Memory B cell (primary cell): Measurements from ENCODE around the gene MCCC2.

ENCODE experiments used
- ATAC-seq: fragments of 150-1000 bp; cut with Tn5 transposase; 2 replicates; pipeline ENCODE4 v1.10.0; 2021; ENCODE audit warnings: low read depth, mild to moderate bottlenecking, moderate library complexity
- DNase-seq, 2 donors: peaks; one replicate each; pipeline ENCODE4 v3.0.0; 2022; ENCODE audit warnings: low spot score in 2 of 2
- H3K27ac Mint-ChIP-seq: one replicate; pipeline ENCODE4 v1.8.0; 2022; ENCODE audit warnings: mild to moderate bottlenecking, moderate library complexity, mixed read lengths
- H3K27me3 Mint-ChIP-seq: one replicate; pipeline ENCODE4 v1.8.0; 2022; ENCODE audit warnings: mixed read lengths
- H3K36me3 Mint-ChIP-seq: one replicate; pipeline ENCODE4 v1.8.0; 2022; ENCODE audit warnings: mild to moderate bottlenecking, mixed read lengths
- H3K4me1 Mint-ChIP-seq: one replicate; pipeline ENCODE4 v1.8.0; 2022; ENCODE audit warnings: mixed read lengths
- H3K4me3 Mint-ChIP-seq: one replicate; pipeline ENCODE4 v1.8.0; 2022; ENCODE audit warnings: mild to moderate bottlenecking, moderate library complexity, mixed read lengths
- H3K9me3 Mint-ChIP-seq: one replicate; pipeline ENCODE4 v1.8.0; 2022; ENCODE audit warnings: mixed read lengths

The MCCC2 gene

DNA sequence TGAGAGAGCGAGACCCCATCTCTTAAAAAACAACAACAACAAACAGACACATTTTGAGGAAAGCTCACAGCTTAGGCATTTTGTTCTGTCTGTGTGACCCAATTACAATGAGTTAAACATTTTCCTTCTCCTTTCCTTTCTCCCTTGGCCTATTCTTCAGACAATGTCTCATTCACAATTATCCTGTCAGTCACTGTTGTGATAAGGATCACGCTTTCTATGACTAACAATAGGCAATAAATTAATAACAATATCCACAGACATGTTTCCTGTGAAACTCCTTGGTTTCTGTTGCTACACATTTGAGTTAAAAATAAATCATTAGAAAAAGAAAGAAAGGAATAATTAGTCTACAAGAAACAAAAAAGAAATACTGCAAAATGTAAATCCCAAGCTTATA lies 112.1 kb downstream of the MCCC2 start:
- DNase-seq (no peak), ATAC-seq (no peak)
- peaks cover 3% of the 10 kb centered on the region for H3K36me3 Mint-ChIP-seq
- H3K27ac Mint-ChIP-seq, result no peak overlapping the region
- H3K27me3 Mint-ChIP-seq, result peaks cover 11% of the 10 kb centered on the region
- H3K9me3 Mint-ChIP-seq, result peaks cover 3% of the 10 kb centered on the region
- H3K4me3 Mint-ChIP-seq, result no peak overlapping the region
- H3K4me1 Mint-ChIP-seq, result peaks cover 4% of the 10 kb centered on the region

DNA sequence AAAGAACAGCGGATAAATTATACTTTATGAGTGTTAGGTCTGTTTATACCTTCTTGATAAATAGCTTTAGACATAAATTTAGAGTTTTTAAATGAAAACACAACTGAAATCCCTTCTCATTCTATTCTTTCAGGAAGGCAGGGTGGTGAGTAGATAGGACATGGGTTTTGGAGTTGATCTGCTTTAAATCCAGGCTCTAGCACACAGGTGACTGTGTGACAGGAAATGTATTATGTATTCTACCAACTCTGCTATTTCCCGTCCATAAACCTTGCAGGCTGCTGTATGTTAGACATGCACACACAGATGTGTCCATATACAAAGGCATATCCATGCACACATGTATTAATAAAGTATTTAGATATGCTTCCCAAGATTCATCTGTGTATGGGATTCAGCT lies 112.6 kb downstream of the MCCC2 start:
- Mint-ChIP-seq H3K9me3 (peaks cover 3% of the 10 kb centered on the region), H3K4me1 (peaks cover 4% of the 10 kb centered on the region), H3K27ac (no peak overlapping the region), H3K27me3 (peaks cover 11% of the 10 kb centered on the region), H3K36me3 (peaks cover 3% of the 10 kb centered on the region), H3K4me3 (no peak overlapping the region)
- ATAC-seq, result no peak
- DNase-seq, result no peak

DNA sequence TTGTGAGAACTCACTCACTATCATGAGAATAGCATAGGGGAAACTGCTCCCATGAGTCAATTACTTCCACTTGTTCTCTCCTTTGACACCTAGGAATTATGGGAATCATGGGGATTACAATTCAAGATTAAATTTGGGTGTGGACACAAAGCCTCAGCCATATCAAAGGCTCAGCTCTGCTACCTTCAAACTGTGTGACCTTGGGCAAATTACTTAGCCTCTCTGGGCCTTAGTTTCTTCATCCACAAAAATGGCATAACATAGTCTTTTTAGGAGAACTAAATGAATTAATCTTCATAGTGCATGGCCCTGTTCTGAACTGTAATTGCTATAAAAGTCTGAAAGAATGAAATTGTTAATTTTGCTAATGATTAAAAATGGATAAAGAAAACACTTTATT lies 113.7 kb downstream of the MCCC2 start:
- ATAC-seq, result no peak
- Mint-ChIP-seq H3K27me3 (peaks cover 11% of the 10 kb centered on the region), H3K9me3 (peaks cover 3% of the 10 kb centered on the region), H3K4me3 (no peak overlapping the region), H3K27ac (no peak overlapping the region), H3K4me1 (peaks cover 4% of the 10 kb centered on the region), H3K36me3 (peaks cover 3% of the 10 kb centered on the region)
- DNase-seq, result no peak

DNA sequence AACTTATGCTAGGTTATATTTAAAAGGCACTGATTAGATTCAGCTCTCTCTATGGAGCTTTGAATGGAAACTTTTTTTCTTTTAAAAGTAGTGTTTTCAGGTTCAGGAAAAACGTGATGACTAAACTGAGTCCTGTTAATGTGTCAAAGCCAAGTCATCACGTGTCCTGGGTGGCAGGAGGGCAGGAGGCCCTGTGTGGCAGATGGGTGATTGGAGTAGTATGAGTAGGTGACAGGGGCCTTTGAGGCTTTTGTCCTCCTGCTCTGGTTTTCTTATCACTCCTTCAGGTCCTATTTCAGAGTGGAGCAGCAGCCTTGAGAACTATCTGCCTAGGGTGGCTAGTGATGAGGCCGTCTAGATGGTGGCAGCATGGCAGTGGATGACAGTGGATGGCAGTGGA lies 114.3 kb downstream of the MCCC2 start:
- no peak overlapping the region for H3K27ac Mint-ChIP-seq
- DNase-seq (no peak), ATAC-seq (no peak)
- peaks cover 3% of the 10 kb centered on the region for H3K9me3 Mint-ChIP-seq
- no peak overlapping the region for H3K4me3 Mint-ChIP-seq
- peaks cover 11% of the 10 kb centered on the region for H3K27me3 Mint-ChIP-seq
- peaks cover 4% of the 10 kb centered on the region for H3K4me1 Mint-ChIP-seq
- peaks cover 3% of the 10 kb centered on the region for H3K36me3 Mint-ChIP-seq

DNA sequence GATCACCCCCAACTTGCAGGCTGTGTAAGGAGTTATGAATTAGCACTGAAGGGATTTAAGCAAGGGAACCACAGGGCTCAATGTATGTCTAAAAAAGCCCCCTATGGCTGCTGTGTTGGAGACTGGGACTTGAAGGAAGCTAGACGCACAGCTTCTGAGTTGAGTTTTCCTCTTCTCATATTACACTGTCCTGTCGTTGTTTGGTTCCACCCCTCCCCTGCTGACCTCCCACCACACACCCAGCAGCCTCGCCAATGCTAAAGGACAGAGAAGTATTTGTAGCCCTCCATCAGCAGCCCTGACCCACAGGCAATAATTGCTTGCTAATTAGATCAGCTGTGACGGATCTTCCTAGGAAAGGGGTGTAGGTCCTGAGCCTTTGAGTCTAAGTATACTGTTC lies 116.8 kb downstream of the MCCC2 start:
- Mint-ChIP-seq H3K36me3 (no peaks in the 10 kb centered on the region), H3K9me3 (no peaks in the 10 kb centered on the region), H3K4me1 (no peaks in the 10 kb centered on the region), H3K27me3 (peaks cover 8% of the 10 kb centered on the region), H3K27ac (no peak overlapping the region), H3K4me3 (no peak overlapping the region)
- DNase-seq (no peak), ATAC-seq (no peak)

DNA sequence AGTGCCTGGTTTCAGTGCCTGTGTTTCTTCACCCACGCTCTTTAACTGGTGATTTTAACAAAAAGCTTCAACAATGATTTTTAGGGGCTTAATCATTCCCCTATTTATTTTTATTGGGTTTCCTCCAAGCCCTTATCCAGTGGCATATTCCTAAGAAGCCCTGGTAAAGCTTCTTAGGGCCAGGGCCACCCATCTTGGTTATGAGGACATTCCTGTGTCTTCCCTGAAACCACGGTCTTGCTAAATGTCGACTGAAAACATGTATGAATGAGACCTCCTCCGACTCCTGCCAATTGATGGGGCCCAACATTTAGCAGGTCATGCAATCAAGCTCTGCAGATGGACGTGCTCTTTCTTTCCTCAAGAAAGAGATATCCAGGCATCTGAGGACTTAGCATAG lies 118.3 kb downstream of the MCCC2 start:
- Mint-ChIP-seq H3K9me3 (no peaks in the 10 kb centered on the region), H3K27me3 (peaks cover 10% of the 10 kb centered on the region), H3K36me3 (no peaks in the 10 kb centered on the region), H3K4me3 (no peak overlapping the region), H3K27ac (no peak overlapping the region), H3K4me1 (no peaks in the 10 kb centered on the region)
- ATAC-seq (no peak), DNase-seq (no peak)

DNA sequence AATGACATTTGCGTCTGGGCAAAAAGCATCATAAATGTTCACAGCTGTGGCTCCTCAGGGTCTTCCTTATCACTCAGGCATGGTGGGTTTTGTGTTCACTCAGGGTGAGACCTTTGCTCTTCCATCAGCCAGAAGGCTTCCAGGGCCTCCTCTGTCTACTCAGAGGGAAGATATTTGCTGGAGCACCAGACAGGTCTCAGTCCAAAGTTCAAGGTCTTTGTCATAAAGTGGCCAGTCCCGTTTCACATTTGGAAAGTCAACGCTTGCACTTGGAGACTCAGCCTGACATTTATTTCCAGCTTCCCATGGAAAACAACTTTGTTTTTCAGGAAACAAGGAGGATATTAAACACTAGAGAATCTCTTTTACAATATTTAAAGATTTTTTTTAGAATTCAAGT lies 119.8 kb downstream of the MCCC2 start:
- Mint-ChIP-seq H3K4me3 (no peak overlapping the region), H3K4me1 (no peaks in the 10 kb centered on the region), H3K36me3 (no peaks in the 10 kb centered on the region), H3K27ac (no peak overlapping the region), H3K27me3 (peaks cover 10% of the 10 kb centered on the region), H3K9me3 (no peaks in the 10 kb centered on the region)
- no peak for ATAC-seq
- DNase-seq, result no peak
